SHP77 treated with DMSO at 0.1 percent for 48 hours (cell line): ENCODE data around the gene SIL1.
"Not testable (repeated sequence)": the region's sequence is repeated elsewhere in the genome, so short reads cannot be mapped to it uniquely, and the experiment has no call there.

Experiments
- DNase-seq: peaks from one replicate; lab custom pipeline; 2025; lab: John Stamatoyannopoulos, UW

The SIL1 gene

DNA sequence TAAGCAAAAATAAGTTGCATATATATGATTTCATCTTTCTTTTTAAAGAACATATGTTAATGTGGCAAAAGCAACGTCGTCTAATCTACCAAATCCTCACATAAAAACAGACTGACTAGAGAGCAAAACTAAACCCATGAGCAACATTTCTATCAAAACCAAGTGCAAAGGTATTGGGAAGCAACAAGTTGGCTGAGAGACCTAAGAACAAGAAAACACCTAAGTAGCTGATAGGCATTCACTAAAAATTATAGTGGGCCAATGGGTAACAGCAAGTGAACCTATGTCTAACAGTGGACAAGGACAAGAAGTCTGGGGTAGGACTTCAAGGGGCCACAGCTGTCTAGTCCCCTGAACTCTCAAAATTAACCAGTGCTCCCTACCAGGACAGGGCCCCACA lies 130.1 kb downstream of the SIL1 start:
- DNase-seq: no peak

DNA sequence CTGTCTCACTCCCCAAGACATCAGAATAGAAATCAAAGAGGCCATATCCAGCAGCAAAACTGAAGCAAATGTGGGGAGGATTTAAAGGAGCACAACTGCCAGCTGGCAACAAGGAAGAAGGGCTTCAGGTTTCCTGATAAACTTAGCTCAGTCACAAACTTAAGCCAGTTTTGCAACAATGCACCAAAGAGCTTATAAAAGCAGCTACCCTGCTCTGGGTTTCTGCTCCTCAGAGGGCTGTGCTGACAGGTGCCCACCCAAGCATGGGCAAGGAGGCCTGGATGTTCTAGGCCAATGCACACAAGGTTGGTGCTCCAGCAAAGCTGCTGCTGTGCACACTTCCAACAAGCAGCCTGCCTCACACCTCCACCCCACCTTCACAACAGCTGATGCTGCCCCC lies 132.9 kb downstream of the SIL1 start:
- DNase-seq: no peak

DNA sequence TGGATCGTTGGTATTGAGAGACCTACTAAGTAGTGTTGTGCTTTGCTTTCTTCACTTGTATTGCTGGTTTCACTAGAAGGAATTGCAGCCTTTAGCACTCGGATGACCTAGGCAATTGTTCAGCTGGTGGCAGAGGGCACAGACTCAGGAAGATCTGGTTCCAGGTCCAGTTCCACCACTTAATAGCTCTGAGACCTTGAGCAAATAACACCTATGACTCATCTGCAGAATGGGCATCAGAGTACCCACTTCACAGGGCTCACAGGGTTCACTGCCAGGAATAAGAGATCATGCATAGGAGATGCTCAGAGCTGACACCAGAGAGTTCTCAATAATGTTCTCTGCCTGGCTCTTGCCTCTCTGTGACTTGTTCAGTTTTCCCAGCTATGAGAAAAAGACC lies 133.6 kb downstream of the SIL1 start:
- DNase-seq: peak; percentile 16

DNA sequence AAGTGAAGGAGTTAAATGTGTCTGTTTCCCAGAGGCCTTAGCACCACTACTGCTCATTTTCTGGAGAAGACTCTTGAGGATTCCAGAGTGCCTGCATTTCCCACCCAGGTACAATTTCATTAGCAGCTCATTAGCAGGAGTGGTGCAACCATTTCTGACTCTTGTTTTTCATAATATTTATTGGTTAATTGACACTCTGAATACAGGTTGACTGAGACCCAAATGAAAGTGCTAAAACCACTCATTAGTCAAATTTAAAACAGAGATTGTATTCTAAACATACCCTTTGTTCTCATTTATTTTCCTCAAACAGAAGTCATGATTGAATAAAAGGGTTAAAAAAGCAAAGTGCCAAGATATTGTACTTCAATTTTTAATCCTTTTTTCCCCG lies 134.5 kb downstream of the SIL1 start:
- no peak for DNase-seq

DNA sequence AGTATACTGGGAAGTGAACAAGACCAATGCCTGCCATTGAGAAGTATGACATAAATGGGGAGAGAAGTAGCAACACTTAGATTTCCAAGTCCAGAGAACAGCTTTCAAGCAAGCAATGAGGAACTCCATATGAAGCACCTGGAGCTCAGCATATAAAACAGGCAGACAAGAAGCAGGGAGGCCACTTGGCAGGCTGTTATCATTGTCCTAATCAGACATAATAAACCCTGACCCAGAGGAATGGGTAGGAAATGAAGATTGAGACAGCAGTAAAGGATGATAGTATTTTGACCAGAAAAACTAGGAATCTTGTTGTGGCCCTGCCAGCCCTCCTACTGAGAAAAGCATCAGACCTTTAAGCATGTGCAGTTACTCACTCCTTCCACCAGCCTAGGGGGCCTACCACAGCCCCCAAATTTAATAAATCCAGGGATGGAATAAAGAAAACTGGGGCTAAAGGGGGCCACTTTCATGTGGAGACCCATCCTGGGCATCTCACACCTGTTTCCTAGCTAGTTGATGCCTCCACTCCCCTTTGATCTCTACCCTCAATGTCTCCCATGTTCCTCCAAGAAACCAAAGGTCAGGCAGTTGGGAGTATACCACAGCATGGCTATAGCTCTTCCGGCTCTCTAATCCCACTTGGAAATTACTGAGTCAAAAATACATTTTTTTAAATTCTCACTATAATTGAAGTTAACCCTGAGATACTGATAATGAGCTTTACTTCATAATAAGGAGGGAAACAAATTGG lies 135.1 kb downstream of the SIL1 start:
- no peak for DNase-seq

DNA sequence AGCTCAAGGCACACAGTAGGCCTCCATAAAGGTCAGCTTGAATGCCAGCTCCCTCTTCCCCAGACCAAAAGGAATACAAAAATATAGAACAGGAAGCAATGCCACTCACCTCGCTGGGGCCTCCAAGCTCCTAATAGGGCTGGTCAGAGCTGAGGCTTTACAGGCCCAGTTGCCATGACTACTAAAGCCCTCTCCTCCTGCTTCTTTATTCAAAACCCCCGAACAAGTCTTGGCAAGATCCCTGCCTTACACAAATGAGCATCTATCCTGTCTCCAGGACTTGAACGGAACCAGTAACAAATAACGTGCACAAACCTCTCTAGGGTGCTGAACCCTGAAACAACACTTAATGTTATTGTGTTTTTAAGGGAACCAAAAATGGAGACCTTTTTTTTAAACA lies 136.3 kb downstream of the SIL1 start:
- no peak for DNase-seq

DNA sequence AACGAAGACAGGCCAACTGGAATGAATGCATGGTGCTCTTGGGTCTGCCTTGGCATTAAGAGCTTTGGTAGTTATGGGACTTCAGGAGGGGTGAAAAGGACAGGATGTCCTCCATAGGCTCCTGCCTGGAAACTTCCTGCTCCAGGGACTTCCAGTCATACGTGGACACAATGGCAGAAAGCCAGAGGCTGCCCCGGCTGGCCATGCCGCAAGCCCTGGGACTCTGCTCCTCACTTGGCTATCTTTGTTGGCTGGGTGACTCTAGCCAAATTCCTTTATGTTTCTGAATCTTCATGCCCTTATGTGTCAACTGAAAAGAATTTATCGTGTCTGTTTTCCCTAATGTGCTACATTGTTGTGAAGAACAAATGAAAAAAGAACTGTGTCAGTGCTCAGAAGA lies 136.9 kb downstream of the SIL1 start:
- DNase-seq: no peak

DNA sequence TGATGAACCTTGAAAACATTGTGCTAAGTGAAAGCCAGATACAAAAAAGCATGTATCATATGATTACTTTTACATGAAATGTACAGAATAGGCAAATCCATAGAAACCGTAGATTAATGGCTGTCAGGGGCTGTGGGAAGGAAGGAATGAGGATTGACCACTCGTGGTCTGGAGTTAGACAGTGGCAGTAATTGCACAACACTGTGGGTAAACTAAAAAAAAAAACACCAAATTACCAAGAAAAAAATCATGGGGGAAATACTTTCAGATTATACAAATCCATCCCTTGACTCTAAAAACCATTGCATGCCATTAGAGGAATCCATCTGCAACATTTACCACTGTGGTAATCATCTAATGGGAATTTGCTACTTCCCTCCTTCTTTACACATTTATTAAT lies 140.0 kb downstream of the SIL1 start:
- no peak for DNase-seq

DNA sequence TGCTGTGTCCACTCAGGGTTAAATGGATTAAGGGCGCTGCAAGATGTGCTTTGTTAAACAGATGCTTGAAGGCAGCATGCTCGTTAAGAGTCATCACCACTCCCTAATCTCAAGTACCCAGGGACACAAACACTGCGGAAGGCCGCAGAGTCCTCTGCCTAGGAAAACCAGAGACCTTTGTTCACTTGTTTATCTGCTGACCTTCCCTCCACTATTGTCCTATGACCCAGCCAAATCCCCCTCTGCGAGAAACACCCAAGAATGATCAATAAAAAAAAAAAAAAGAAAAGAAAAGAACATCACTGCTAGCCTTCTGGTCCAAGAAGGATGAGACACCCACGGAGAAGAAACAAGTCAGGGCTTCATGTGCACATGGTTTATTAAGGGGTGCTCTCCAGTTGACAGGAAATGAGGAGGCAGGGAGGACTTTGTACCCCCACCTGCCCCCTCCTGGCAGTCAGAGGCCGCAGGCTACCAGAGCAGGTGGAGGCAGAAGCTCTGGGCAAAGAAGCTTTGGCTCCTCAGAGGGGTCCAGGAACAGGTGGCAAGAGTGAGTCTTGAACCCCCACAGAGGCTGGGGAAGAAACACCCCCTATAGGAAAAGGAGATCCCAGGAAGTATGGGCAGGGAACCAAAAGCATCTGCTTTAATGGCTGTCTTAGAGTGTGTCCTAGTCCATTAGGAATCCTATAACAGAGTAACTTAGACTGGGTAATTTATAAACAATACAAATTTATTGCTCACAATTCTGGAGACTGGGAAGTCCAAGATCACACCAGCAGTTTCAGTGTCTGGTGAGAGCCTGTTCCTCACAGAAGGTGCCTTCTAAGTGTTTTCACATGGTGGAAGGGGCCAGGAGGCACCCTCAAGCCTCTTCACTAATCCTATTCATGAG lies 140.9 kb downstream of the SIL1 start:
- DNase-seq: not testable (repeated sequence)

DNA sequence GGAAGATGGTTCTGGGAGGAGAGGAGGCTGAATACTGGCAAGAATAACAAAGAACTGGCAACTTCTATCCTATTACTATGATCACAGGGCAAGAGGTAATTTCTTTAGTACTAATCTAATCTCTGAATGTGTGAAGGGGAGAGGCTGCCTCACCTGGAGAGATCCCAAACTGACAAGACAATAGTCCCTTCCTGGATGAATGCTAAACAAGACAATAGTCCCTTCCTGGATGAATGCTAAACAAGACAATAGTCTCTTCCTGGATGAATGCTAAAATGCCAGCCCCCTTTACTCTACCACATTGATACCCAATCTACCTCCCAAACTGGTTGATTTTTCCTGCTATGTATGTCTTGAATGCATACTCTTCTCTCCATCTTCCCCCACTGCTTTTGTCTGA lies 145.2 kb downstream of the SIL1 start:
- DNase-seq: no peak

DNA sequence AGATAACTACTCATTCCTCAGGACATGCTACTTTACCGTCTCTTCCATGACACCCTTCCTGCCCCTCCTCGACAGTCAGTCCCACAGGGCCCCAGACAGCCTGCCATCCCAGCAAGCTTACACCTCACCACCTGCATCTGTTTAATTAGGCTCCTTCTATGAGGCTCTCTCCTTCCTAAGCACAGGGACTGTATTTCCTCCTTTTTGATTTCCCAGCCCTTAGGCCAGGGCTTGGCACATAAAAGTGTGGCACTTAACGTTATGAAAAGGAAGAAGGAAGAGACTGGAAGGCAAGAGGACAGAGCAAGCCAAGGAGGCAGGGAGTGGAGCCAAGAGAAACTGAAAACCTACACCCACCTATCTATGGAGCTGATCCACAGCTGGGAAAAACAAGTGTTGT lies 146.8 kb downstream of the SIL1 start:
- no peak for DNase-seq

DNA sequence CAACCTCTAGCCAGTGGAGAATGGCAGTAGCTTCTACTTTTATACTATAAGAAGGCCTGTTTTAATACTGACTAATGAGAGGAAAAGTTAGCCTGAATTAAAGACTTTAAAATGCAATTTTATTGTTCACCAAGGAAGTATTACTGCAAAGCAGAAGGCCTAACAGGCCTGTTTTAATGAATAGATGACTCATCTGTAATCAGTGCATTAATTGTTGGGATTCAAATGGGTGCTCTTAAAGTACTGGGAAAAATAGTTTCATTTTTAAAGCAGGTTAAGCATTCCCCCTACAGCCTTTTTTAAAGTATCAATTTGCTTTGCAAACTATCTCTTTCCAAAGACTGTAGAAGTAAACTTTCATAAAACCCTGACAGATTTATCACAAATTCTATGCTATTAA lies 147.7 kb downstream of the SIL1 start:
- DNase-seq: no peak

DNA sequence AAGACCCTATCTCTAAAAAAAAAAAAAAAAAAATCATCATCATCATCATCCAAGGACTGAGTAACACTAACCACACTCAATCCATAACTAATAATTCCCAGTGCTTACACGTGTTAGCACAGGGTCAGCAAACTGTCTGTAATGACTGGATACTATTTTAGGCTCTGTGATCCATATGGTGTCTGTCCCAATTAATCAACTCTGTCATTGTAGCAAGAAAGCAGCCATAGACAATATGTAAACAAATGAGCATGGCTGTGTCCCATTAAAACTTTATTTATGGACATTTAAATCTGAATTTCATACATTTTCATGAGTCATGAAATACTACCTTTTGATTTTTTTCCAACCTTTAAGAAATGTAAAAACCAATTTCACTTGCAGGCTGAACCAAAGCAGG lies 148.4 kb downstream of the SIL1 start:
- no peak for DNase-seq

DNA sequence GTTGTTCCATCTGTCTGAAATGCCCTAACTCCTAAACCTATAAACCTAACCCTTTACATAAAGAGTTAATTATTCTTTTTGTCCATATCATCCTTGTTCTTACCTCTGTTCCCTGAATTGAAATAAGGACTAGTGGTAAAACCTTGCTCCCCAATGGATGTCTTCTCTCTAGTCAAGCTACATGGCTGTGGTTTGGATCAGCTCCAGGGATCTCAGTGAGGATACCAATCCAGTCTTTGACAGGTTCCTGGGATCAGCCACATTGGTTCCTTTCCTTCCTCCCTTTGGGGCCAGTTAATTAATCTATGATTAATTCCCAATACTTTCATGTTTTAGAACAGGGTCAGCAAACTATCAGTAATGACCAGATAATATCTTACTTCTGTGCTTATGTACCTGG lies 151.6 kb downstream of the SIL1 start:
- no peak for DNase-seq

DNA sequence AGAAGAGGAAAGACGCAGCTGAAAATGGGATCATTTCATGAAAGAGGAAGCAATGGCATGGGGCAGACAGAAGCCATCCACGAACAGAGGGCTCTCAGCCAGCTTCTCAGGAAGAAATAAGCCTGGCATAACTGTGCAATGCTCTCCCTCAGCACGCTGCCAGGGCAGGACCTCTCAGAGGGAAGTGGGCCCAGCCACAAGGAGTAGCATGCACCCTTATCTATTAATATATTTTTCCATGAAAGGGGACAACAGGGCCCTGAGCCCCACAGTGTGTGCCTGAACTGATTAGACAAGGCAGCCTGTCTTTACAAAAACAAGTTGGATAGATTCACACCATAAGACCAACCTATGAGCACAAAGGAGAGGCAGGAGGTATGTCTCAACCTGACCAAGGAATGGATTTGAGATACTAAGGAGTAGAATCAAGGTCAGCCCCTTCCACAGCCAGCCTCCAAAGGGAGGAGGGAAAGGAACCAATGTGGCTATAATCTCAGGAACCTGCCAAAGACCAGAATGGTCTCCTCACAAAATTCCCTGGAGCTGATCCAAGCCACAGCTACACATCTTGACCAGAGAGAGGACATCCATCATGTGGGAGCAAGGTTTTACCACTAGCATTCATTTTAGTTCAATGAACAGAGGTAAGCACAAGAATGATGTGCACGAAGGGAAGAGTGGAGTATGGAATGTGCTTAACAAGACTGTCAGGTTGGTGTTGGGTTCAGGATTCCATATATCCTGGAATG lies 154.8 kb downstream of the SIL1 start:
- DNase-seq: no peak

DNA sequence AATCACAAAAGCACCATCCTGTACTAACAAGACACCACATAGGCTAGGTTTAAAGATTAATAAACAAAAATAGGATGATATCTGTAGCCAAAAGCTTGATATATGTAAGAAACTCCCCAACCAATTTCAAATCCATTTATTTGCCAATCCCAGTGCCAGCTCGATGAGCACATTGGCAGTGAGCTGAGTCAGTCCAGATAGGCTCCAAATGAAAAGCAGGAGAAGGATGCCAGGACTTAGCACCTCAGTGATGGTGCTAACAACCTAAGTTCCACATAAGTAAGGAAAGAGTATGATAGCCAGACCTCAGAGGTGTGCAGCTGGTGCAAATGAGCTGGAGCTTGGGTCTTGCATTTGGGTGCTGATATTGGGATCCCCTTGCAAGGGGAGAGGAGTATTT lies 158.1 kb downstream of the SIL1 start:
- no peak for DNase-seq

DNA sequence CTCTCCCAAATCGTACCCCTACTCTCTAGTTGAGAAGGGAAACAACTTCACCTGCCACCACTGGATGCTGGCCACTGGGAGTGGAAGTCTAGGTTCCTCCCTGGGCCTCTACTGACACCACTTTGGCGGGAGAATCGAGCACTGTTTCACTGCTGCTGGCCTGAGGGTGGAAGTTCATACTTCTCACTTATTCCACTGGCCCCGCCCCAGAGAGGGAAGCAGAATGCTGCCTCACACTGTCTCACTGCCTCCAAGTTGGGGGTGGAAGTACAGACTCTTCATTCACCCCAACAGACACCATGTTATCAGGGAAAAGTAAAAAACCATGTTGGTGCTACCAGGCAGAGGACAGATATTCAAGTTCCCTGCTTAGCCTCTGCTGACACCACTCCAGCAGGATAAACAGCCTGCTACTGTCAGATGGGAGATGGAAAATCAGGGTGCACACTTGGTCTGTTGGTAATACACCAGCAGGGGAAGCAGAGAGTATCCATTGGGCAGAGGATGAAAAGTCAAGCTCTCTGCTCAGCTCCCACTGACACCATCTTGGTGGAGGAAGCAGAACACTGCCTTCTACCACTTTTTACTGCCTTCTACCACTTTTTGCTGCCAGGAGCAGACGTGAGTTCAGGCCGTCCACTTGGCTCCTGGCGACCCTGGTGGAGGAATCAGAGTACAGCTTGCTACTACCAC lies 159.4 kb downstream of the SIL1 start:
- DNase-seq: no peak

DNA sequence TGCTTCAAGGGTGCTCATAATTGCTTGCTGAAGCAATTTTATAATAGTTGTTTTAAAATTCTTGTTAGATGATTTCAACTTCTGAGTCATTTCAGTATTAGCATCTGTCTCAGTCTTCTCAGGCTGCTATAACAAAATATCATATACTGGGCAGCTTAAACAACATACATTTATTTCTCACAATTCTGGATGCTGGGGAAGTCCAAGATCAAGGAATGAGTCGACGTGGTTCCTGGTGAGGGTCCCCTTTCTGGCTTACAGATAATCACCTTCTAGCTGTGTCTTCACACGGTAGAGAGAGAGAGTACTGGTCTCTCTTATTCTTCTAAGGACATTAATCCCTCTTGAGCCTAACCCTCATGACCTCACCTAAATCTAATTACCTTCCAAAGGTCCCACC lies 160.4 kb downstream of the SIL1 start:
- DNase-seq: no peak

DNA sequence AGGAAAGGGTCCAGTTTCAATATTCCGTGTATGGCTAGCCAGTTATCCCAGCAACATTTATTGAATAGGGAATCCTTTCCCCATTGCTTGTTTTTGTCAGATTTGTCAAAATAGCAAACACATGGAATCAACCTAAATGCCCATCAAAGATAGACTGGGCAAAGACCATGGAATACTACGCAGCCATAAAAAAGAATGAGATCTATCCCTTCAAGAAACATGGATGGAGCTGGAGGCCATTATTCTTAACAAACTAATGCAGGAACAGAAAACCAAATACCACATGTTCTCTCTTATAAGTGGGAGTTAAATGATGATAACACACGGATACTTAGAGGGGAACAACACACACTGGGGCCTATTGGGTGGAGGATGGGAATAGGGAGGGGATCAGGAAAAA lies 161.8 kb downstream of the SIL1 start:
- DNase-seq: not testable (repeated sequence)

DNA sequence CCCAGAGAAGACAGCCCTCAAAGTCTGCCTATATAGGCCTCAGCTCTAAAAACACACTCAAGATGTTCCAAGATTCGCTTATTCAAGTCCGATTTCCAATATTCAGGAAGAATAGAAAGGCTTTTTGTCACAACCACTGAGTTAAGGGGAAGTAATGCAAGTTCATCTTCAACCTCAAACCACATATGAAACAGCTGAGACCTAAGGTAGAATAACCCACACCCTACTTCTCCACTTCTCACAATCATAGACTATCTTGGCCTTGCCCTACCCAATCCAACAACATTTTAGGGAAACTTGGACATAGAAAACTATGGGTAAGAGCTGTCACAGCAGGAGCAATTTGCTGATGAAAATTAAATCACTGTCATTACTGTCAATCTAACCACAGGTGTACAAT lies 171.0 kb downstream of the SIL1 start:
- no peak for DNase-seq

DNA sequence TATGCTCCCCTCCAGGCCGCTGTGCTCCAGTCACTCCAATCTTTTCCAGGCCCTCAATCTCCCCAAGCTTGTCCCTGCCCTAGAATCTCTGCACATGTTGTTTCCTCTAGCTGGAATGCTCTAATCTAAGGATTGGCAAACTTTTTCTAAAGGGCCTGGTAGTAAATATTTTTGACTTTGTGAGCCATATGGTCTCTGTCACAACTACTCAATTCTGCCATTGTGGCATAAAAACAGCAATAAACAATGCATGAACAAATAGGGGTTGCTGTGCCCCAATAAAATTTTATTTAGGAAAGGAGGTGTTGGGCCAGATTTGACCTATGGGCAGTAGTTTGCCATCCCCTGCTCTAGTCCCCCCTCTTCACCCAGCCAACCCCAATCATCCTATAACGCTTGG lies 172.5 kb downstream of the SIL1 start:
- DNase-seq: no peak

DNA sequence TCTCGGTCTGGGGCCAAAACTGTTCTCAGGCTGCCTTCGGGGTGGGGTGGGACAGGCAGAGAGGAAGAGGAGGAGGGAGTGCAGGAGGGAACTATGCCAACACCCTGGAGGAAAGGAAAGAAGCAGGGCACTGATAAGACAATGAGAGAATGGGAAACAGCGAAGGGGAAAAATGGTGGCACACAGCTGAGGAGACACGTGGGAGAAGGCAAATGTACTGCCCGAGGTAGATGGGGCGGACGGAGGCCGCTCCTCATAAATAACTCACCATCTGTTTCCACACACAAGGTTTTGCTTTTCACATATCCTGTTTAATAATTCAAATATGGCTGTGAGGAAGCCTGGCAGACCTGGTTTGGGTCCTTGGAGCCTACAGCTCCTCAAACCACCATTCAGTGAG lies 174.9 kb downstream of the SIL1 start:
- DNase-seq: no peak
